NOMO-1 (cell line): ENCODE data around the gene ROCK2.

Experiments used
- DNase-seq, 2 experiments: peaks; one replicate each; lab custom pipeline; 2025; ENCODE audit not compliant: unreplicated experiment in 2 of 2; lab: John Stamatoyannopoulos, UW

ROCK2 gene

GRCh38 chr2:11158916-11159573, 185.4 kb downstream of the ROCK2 start:
- no peak for DNase-seq

- no peak for DNase-seq
Observed at GRCh38 chr2:11157731-11158130, 186.7 kb downstream of the ROCK2 start.

GRCh38 chr2:11157296-11157695, 187.1 kb downstream of the ROCK2 start:
- no peak for DNase-seq

DNA sequence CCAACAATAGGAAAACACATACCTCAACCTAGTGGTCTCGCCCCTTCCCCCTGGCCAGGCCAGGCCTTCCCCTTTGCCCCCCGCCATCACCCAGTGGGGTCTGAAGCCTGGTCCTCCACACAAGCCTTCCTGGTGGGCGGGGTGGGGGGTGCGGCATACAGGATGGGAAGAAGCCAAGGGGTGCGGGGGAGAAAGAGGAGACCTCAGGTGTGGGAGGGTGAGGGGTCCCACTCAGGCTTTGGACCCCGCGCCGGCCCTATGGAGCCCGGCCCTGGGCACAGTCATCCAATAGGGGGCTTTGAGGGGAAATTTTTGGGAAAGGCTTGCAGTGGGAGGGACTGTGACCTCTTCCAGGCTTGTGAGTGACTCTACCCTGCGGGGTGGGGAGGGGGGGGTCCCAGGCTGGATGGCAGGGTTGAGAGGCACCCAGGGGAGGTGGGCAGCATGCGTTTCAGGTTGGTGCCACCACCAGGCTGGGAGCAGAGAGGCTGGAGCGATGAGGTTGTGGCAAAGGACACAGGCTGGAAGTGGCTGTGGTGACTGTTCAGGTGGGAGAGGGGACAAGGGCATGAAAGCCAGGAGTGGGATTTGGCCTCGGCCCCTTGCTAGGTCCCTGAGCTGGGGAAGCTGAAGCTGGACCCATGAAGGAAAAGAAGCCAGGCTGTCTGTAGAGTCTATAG, 187.9 kb downstream of the ROCK2 start:
- no peak for DNase-seq

GRCh38 chr2:11155381-11156035, 188.9 kb downstream of the ROCK2 start, which contains the start of gene SLC66A3:
Gene SLC66A3, plus strand, starts transcription at chr2:11155467. Its CDS starts 80 bp downstream, at chr2:11155547.
- peak; percentile 90 to 96 for DNase-seq

DNA sequence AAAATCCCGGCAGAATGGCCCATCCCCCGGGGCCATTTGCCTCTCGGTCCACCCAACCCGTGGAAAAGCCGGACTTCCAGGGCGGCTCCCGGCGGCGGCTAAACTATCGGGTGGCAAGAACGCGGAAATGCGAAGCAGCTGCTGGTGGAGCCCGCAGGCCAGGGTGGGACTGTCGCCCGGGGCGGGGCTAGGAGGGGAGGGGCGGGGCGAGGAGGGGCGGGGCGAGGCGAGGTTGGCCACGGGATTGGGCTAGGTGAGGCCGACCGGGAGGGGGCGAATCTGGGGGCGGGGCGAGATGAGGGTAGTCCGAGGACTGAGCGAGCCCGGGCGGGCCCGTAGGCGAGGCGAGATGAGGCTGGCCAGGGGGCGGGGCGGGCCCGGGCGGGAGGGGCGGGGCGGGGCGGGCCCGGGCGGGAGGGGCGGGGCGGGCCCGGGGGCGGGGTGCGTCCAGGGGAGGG, 189.5 kb downstream of the ROCK2 start:
- peak; percentile 90 to 96 for DNase-seq

DNA sequence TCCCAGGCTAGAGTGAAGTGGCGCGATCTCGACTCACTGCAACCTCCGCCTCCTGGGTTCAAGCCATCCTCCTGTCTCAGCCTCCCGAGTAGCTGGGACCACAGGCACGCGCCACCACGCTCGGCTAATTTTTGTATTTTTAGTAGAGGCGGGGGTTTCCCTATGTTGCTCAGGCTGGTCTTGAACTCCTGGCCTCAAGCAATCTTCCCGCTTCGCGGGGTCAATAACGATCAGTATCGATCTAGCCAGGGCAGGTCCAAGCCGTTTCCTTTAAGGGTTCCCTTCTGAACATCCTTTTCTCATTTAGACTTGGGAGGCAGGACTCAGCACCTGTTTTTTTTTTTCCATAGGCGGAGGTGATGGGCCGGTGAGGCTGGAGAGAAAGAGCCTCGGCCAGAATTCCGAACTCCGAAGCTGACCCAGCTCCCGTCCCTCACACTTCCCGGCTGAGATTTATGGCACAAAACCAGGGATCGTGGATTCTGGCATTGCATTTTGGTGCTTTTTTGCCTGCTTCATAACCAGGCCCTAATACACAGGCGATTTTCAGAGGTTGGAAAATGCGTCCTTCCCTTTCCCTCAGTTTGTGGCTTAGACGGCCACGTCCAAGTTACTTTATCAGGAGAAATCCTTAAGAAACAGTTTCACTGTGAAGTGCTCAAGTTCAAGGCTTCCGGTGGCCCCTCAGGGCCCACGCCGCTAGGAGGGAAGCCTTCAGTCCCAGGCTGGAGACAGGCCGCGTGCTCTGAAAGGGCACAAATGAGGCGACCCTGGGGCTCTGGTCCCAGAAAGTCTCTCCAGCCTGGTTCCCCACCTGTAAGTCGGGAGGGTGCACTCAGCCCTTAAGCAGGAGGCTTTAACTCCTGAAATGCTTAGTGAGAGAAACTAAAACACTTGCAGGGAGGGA, 190.2 kb downstream of the ROCK2 start:
- peak in 1 of 2 experiments; percentile 45 for DNase-seq

GRCh38 chr2:11152591-11152990, 191.8 kb downstream of the ROCK2 start:
- DNase-seq: no peak

- no peak for DNase-seq
Observed at GRCh38 chr2:11147263-11147662, 197.2 kb downstream of the ROCK2 start.

- DNase-seq: no peak
Observed at GRCh38 chr2:11146076-11146475, 198.4 kb downstream of the ROCK2 start.

DNA sequence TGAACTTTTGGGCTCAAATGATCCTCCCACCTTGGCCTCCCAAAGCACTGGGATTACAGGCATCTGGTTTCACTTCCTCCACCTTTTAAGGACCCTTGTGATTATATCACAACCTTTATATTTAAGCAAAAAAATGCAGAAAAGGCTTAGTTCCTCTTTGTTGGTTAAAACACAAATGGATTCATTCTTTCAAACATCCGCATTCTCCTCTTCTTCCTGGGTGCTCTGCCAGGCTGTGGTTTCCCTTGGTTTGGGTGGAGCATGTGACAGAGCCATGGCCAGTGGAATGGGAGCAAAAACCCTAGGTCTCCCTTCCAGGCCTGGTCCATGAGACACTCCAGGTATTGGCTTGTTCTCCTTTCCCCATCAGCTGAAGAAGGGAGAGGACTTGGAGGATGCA, 199.1 kb downstream of the ROCK2 start:
- peak; percentile 75 to 85 for DNase-seq

DNA sequence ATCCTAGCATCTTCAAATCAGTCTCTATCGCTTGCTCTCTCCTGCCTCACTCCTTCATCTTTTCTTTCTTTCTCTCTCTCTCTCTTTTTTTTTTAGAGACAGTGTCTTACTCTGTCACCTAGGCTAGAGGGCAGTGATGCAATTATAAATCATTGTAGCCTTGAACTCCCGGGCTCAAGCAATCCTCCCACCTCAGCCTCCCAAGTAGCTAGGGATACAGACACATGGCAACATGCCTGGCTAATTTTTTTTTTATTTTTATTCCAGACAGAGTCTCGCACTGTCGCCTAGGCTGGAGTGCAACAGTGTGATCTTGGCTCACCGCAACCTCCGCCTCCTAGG, 199.7 kb downstream of the ROCK2 start:
- DNase-seq: no peak

DNA sequence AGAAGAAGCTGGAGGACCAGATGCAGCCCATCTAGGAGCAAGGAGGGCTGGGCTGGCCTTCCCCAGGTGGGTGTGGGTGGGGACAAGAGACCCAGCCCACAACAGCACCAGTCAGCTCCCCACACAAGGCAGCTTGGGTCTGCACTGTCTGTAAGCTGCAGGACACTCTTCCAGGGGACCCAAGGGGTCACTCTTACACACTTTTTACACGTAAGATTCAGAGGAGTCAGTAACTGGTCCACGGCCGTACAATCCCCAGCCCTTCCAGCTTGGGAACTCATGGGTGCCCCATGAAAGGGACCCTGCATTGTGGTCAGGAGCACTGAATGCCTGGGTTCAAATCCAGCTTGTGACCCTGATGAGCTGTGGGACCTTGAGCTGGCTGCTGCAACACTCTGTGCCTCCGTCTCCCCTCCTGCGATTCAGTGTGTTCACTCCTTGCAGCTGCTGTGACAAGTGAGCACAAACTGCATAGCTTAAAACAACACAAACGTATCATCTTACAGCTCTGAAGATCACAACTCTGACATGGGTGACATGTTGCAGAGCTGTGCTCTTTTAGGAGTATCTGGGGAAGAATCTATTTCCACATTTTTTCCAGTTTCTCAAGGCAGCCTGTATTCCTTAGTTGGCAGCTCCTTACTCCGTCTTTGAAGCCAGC, 200.2 kb downstream of the ROCK2 start:
- no peak for DNase-seq

DNA sequence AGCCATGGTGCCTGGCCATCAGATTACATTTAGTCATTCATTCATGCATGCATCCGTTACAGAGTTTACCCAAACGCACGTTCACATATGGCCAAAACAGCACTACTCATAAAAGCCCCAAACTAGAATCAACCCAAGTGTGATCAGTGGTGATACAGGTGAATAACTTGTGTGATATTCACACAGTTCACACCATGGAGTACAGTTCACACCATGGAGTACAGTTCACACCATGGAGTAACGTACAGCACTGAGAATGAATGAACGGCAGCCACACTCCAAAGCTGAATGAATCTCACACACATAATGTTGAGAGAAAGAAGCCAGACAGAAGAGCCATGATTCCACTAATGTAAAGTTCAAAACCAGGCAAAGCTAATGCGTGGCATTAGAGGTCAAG, 201.4 kb downstream of the ROCK2 start:
- no peak for DNase-seq

GRCh38 chr2:11142330-11142729, 202.1 kb downstream of the ROCK2 start:
- DNase-seq: no peak

- no peak for DNase-seq
Observed at GRCh38 chr2:11141319-11141718, 203.1 kb downstream of the ROCK2 start.

GRCh38 chr2:11140492-11140891, 203.9 kb downstream of the ROCK2 start:
- no peak for DNase-seq

DNA sequence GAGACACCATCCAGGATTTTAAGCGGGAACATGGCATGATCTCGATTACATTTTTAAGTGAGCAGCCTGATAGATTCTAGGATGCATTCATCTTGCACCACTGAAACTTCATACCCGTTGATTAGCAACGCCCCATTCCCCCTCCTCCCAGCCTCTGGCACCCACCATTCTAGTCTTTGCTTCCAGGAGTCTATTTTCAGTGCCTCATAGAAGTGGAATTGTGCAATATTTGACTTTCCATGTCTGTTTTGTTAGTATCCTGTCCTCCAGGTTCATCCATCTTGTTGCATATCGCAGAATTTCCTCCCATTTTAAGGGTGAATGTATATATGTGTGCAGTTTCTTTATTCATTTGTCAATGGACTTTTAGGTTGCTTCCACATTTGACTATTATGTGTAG, 210.1 kb downstream of the ROCK2 start:
- DNase-seq: no peak

DNA sequence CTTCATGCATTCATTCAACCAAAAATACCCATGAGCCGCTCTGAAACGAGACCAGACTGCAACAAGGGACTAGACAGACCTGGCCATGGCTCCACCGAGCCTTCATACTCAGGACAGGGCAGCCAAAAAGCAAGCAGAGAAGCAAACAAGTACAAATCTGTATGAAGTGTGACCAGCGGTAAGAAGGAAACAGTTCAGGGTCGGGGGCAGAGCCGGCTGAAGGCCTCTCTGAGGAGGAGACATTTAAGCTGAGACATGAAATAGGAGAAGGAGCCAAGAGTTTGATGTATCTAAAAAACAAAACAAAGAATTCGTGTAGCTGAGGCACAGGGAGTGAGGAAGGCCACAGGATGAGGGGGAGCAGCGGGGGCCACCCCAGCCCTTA, 210.5 kb downstream of the ROCK2 start:
- no peak for DNase-seq

DNA sequence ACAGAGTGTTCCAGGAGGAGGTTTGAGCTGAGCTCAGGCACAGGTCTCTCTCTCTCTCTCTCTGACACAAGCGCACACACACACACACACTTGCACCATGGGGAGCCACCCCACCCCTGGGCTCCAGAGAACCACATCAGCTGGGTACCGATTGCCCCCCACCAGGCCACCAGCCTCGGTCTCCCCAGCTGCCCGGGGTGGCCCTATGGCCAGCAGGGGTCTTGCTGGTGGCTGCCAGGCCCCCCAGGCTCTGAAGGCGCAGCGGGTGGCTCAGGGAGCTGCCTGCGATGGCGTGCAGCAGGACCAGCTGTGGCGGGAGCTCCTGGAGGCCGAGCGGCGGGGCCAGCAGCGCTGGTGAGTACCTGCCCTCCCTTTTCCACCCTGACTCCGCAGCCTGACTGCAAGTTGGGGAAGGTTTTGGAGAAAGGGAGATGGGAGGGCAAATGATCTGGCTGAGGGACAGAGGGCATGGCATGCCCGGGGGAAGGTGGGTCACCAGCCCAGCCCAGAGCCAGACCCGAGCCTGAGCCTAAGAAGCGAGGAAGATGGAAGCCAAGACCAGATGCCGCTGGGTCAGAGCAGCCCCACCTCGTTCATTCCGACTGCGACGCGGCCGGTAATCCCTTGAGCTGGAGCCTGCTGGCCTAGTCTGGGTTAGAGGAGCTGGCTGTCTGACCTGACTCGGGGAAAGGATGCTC, 211.0 kb downstream of the ROCK2 start:
- DNase-seq: no peak
